GM13976 (cell line): ENCODE data around the gene GLMP.
"Not testable (repeated sequence)": the region's sequence is repeated elsewhere in the genome, so short reads cannot be mapped to it uniquely, and the experiment has no call there.

Experiments
- DNase-seq: peaks from one replicate; pipeline ENCODE4 v3.0.0; 2012; ENCODE audit warnings: low spot score
- CTCF ChIP-seq: IDR thresholded peaks from 2 replicates; pipeline ENCODE4 v1.5.1; 2012; ENCODE audit warnings: borderline replicate concordance, mild to moderate bottlenecking; ENCODE audit not compliant: insufficient read depth; ENCODE audit errors: extremely low read depth, missing control alignments, control extremely low read depth
- in situ Hi-C: fragments of 300-500 bp; cut with MboI; formaldehyde crosslinking; loops from one replicate; pipeline ENCODE4 v1.12.0; 2022; ENCODE audit warnings: low sequenced_read_pairs, mixed read lengths, inconsistent platforms; ENCODE audit not compliant: unreplicated experiment

GLMP gene

GRCh38 chr1:156336242-156336641 lies 40.8 kb upstream of the GLMP start:
- in situ Hi-C loops = no loop called here
- TF ChIP-seq CTCF = no peak
- no peak for DNase-seq

- DNase-seq, in situ Hi-C loops: not testable (repeated sequence)
Measured at GRCh38 chr1:156323179-156323578, 27.7 kb upstream of the GLMP start.

GRCh38 chr1:156320560-156320959 lies 25.1 kb upstream of the GLMP start:
- in situ Hi-C loops = no loop called here
- no peak for DNase-seq
- no peak for TF ChIP-seq CTCF

- peak; percentile 39 for TF ChIP-seq CTCF
- DNase-seq = no peak
- in situ Hi-C loops = no loop called here
Measured at GRCh38 chr1:156319664-156320063, 24.2 kb upstream of the GLMP start.

- in situ Hi-C loops = no loop called here
- TF ChIP-seq CTCF = no peak
- no peak for DNase-seq
Measured at GRCh38 chr1:156316909-156317308, 21.4 kb upstream of the GLMP start.

GRCh38 chr1:156310962-156311361 lies 15.5 kb upstream of the GLMP start:
- in situ Hi-C loops = no loop called here
- no peak for DNase-seq
- TF ChIP-seq CTCF = no peak

- TF ChIP-seq CTCF = no peak
- DNase-seq = no peak
- in situ Hi-C loops = no loop called here
Measured at GRCh38 chr1:156308078-156308477, 12.6 kb upstream of the GLMP start.
